GM12872 (cell line): ENCODE data around the gene FSTL5.

Experiments used
- TF ChIP-seq, protein P1 (sequence below): IDR thresholded peaks from 3 replicates; pipeline ENCODE4 v1.5.1; 2011; ENCODE audit warnings: low read depth, mild to moderate bottlenecking, low read length, moderate library complexity; ENCODE audit not compliant: insufficient read depth

The FSTL5 gene

DNA sequence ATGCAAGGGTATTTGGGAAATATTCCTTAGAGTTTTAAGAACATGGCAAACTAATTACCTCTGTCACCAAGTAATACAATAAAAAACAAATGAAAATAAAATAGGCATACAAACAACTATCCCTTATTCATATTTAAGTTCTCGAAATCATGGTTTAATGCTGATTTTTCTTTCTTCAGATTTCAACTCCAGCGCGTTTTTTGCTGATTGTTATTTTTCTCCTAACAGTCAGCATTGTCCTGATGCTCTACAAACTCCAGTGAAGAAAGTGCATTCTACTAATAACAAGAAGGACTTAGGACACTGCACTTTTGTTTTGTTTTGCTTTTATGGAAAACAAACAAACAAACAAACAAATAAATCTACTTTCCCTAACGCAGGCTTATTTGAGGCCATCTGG, 282.4 kb downstream of the FSTL5 start:
- TF ChIP-seq, protein P1, sequence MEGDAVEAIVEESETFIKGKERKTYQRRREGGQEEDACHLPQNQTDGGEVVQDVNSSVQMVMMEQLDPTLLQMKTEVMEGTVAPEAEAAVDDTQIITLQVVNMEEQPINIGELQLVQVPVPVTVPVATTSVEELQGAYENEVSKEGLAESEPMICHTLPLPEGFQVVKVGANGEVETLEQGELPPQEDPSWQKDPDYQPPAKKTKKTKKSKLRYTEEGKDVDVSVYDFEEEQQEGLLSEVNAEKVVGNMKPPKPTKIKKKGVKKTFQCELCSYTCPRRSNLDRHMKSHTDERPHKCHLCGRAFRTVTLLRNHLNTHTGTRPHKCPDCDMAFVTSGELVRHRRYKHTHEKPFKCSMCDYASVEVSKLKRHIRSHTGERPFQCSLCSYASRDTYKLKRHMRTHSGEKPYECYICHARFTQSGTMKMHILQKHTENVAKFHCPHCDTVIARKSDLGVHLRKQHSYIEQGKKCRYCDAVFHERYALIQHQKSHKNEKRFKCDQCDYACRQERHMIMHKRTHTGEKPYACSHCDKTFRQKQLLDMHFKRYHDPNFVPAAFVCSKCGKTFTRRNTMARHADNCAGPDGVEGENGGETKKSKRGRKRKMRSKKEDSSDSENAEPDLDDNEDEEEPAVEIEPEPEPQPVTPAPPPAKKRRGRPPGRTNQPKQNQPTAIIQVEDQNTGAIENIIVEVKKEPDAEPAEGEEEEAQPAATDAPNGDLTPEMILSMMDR = no peak

DNA sequence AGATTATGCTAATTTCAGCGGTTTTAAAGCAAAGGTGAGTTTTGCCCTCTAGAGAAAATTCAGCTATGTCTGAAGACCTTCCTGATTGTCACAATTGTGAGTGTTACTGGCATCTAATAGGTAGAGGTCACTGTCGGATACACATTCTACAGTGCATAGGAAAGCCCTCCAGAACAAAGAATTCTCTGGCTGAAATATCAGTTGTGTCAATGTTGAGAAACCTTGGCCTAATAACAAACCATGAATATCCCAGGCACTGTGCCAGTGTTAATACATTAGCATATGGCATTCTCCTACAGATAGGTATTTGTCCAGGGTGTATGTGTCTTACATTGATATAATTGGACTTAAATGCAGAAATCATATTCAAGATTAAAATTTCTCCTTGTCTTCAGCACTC, 294.3 kb downstream of the FSTL5 start:
- TF ChIP-seq, protein P1 = no peak

DNA sequence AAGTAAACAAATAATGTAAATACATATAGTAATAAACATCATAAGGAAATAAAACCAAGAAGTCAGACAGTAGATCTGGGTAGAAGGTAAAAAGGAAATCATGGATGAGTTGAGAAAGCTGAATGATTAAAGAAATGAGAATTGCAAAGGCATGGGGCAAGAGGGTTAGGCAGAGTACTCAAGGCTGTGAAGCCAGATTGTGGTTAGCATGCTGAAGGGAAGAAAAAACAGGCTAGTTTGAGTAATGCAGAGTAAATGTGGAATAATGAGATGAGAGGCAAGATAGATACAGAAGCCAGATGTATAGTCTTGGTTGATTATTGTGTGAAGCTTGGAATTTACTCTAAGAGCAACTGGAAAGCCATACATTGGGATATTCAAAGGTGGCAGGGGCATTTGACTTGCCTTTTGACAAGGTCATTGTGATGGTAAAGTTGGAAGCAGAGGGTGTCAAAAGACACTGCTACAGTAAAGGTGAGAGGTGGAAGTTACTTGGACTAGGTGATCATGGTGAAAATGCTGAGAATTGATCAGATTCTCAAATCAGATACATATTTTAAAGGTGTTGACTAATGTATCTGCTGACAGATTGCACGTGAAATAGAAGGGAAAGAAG, 307.0 kb downstream of the FSTL5 start:
- TF ChIP-seq, protein P1 = no peak

DNA sequence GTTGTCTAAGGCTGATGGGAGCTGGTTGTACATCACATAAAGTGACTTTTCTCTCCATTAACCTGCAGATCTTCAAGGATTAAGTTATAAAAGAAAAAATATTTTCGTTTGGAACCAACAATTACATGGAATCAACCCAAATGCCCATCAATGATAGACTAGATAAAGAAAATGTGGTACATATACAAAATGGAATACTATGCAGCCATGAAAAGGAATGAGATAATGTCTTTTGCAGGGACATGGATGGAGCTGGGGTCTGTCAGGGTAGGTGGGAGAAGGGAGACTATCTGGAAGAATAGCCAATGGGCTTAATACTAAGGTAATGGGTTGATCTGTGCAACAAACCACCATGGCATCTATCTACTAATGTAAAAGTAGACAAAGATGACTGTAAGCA, 313.2 kb downstream of the FSTL5 start:
- TF ChIP-seq, protein P1 = no peak

DNA sequence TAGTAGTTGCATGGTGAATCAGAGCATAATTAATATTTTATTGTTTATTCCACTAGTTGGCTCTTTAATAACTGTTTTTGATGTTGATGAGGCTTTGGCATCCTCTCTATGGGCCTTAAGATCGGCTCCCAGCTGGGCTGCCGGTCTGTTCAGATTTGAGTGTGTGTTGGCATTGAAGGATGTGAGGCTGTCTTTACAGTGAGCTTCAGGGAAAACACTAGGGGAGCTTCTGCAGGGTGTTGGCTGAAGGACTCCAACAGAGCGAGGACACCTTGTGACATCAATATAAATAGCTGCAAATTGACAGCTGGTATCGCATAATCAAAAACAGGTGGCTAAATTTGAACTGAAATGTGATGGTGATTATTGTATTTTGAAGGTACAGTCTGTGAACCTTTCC, 322.0 kb downstream of the FSTL5 start:
- TF ChIP-seq, protein P1 = no peak

DNA sequence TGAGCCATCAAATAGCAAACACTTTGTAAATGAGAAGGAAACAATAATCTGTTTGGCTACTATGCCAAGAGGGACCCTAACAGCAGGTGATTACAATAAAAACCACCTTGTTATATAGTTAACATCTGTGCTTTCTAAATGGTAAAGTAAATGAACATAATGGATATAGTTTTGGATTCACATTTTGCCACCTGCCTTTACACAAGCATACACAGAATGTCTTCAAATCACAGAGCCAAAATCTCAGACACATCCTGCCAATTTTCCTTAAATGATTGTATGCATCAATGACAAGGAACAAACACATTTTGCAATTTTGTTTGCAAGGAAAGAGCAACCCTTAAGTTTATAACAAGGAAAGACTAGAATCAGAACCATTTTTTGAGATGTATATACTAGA, 334.2 kb downstream of the FSTL5 start:
- TF ChIP-seq, protein P1 = no peak

DNA sequence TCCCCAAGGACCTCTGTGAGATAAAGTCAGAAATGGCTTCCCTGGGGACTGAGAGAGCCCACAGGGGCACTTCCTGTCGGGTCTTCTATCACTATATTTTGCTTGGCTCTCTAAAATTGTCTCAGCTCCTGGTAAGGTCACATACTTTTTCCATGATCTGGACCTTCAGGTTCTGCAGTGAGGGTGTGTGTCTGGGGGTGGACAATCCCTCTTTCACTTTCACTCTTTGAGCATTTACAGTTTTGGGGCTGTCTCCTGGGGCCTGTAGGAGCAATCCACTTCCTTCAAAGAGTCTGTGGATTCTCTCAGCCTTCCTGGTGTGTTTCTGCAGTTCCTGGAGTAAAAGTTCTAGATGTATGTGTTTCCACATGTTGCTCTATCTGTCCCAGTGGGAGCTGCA, 335.7 kb downstream of the FSTL5 start:
- TF ChIP-seq, protein P1 = no peak
